Activated T-cell treated with anti-CD3 and anti-CD28 coated beads for 4 hours (primary cell): ENCODE data around the gene TMEM247.

Experiments used
- DNase-seq: peaks from one replicate; pipeline ENCODE4 v3.0.0-alpha.2; 2020

The TMEM247 gene

GRCh38 chr2:46490521-46491141 lies 11.3 kb downstream of the TMEM247 start:
- no peak for DNase-seq

DNA sequence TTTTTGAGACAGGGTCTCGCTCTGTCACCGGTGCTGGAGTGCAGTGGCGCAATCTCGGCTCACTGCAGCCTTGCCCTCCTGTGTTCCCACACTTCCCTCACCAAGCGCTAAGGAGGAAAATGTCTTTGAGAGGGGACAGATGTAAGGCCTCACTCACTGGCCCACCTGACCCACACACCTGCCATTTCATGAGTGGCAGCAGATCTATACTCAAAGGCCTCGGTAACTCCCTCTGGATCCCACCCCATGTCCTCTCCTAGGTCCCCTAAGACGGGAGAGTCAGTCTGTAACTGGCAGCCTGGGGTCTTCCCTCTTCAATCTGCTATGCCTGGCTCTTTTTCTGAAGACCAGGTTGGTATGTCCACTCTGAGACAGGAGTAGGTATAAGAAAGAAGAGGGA lies 12.9 kb downstream of the TMEM247 start:
- no peak for DNase-seq

- DNase-seq: no peak
Measured at GRCh38 chr2:46493241-46493970, 14.0 kb downstream of the TMEM247 start.

GRCh38 chr2:46493971-46494250 lies 14.5 kb downstream of the TMEM247 start:
- DNase-seq: no peak

DNA sequence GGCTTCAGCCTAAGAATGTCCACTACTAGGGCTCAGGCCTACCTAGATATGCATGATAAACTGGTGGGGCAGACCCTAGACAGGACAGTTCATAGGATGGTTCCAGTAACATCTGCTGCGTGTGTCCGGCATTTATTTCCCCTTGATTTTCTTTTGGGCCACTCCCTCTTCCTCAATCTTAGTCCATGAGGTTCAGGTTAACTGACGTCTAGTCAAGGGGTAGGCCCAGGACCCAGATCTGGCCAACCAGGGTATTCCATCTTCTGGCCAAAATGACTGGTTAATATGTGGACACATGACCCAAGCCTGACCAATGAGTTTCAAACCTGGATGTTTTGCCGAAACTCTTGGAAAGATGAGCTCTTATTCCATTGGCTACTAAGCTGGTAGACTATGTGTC lies 15.2 kb downstream of the TMEM247 start:
- no peak for DNase-seq

GRCh38 chr2:46495231-46496030 lies 16.1 kb downstream of the TMEM247 start:
- no peak for DNase-seq

DNA sequence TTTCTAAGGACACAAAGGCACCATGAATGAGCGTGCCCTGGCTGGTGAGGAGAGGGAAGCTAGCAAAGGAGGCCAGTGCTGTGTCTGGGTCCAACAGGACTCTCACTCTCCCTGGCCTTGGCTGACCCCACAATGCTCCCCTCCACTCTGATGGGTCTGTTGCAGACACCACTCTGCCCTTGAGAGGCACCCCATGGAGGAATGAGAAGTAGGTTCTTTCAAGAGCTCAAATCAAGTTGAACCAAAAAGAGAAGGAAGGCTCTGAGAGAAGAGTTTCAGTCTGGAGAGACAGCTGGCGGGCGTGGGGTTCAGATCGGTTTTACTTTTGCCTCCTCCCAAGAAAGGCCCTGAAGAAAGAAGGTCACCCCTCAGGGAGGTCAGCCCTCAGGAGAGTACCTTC lies 18.4 kb downstream of the TMEM247 start:
- no peak for DNase-seq

- no peak for DNase-seq
Measured at GRCh38 chr2:46498681-46499080, 19.3 kb downstream of the TMEM247 start.

DNA sequence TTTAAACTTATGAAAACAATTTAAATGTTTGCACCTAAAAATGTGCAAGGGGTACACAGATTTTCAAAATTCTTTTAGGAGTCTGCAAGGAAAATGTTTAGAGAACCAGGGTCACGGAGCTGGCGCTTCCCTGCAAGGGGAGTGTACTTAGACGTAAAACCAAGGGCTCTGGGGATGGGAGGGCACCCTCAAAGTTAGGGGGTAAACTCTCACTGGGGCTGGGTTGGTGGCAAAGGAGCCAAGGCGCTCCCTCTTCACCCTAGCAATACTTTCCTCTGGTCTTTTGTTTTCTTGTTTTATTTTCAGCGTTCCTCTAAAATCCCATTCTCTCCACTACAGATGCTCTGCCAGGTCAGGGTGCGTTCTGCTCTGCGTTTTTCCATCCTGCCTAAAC lies 20.0 kb downstream of the TMEM247 start:
- DNase-seq: no peak

GRCh38 chr2:46500801-46501200 lies 21.4 kb downstream of the TMEM247 start:
- DNase-seq: no peak

DNA sequence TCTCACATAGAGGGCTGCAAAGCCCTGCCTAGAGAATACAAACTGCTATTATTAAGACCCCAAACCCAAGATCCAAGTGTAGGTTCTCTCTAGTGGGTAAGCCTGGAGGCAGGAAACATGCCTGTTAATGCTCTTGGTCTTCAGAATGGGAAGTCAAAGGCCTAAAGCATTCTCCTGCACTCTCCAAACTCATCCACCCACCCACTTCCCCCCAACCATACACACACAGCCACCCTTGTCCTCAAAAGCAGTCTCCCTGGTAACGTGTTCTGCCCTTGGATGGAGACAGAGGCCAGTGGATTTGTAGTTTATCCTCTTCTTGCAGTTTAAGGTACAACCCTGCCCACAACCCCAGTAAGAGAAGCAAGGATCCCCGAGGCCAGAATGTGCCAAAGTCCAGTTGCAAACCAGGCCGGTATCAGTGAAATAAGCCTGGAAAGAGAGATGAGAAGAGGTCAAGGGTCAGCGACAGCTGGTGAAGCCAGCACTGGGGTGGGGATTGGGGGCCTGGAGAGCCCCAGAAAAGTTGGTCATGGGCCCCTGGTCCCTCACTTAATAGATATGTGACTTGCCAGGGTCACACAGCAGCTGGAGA lies 23.0 kb downstream of the TMEM247 start:
- no peak for DNase-seq

- DNase-seq: no peak
Measured at GRCh38 chr2:46503686-46504085, 24.3 kb downstream of the TMEM247 start.

- no peak for DNase-seq
Measured at GRCh38 chr2:46504221-46504620, 24.9 kb downstream of the TMEM247 start.

GRCh38 chr2:46504685-46505471 lies 25.5 kb downstream of the TMEM247 start:
- DNase-seq: no peak

GRCh38 chr2:46505472-46505783 lies 26.1 kb downstream of the TMEM247 start:
- DNase-seq: no peak

DNA sequence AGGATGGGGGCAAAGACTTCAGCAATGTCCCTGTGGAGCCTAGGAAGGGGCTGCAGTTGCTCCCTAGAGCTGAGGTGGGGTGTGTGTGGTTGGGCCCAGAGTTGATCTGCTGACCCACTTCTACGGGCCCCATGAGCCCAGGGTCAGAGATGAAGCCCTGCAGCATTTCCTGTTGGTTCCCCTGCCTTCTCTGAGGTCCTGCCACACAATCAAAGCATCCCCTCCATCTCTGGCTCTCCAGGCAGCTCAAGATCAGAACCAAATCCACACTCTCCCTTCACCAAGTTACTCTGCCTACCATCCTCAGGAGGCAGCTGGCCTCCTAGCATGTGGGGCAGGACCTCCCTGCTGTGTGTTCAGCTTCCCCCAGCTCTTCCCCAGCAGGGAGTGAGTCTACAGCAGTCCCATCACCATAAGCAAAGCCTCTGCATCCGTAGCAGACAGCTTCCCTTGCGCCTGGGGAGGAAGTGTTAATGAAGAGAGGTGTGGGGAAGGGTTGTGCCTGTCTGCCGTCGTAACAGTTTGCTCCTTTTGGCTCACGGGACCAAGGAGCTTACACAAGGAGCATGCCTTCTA lies 26.9 kb downstream of the TMEM247 start:
- DNase-seq: no peak

GRCh38 chr2:46508312-46508711 lies 28.9 kb downstream of the TMEM247 start:
- no peak for DNase-seq

DNA sequence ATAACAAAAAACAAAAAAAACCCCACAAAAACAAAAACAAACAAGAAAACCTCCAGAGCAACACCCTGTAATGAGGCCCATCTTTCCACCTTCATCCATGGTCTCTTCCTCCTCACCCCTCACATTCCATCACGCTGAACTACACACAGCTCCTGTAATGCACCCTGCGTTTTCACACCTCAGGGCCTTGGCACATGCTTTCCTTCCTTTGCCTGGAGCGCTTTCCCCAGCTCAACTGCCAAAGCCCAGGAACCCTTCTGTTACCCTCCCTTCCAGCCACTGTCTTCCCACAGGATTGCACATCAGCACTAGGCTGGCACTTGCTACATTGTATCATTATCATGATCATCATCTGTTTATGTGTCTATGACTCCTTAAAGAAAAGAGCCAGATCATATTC lies 29.4 kb downstream of the TMEM247 start:
- DNase-seq: no peak

GRCh38 chr2:46509804-46510203 lies 30.4 kb downstream of the TMEM247 start:
- DNase-seq: no peak

DNA sequence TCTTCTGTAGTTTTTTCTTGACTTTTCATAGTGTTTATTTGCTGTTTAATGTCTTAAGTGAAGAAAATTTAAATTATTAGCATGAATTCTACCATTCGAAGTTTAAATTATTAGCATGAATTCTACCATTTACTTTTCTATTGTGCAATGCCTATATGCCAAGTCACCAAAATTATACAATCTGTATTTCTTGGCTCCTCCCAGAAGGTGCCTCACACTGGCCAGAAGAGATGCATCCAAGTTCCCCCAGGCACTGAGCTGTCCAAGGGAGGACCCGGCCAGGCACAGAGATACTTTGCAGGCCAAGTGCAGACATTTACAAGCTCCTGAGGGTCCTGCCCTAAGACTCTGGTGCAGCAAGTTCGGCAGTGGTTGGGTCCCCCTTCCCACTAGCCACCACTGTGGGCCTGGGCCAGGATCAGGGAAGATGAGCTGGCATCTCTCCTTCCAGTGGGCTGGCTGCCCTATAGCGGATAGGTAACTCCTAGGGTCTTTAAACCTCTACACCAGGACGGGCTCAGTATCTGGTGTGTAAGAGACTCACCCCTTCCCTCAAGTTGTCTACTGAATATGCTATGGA lies 31.3 kb downstream of the TMEM247 start:
- no peak for DNase-seq

GRCh38 chr2:46512185-46512584 lies 32.8 kb downstream of the TMEM247 start:
- no peak for DNase-seq

- no peak for DNase-seq
Measured at GRCh38 chr2:46514738-46515137, 35.4 kb downstream of the TMEM247 start.
